PC-3 (cell line): Measurements from ENCODE around the gene SLC2A4RG. TPM values are rescaled to one million over a fixed set of nuclear protein-coding genes. Genes with fewer than 3 reads are reported as not detected.

ENCODE experiments used
- ATAC-seq: fragments of 200-7000 bp; cut with Tn5 transposase; 2 replicates; pipeline ENCODE4 v1.9.1; 2020; ENCODE audit warnings: mild to moderate bottlenecking, moderate library complexity
- BruUV-seq: library from RNA; stranded (reverse); fragments of 400-500 nt; replicated peaks from 2 replicates; lab custom pipeline; 2021; lab: Mats Ljungman, UMichigan
- CTCF ChIA-PET: fragments of 300-600 bp; sonication (Branson Sonifier 250); formaldehyde crosslinking; loops from one replicate; lab custom pipeline; 2022; ENCODE audit warnings: antibody characterized with exemption; lab: Charles Lee
- POLR2A ChIA-PET: fragments of 300-600 bp; sonication (Branson Sonifier 250); formaldehyde crosslinking; loops from one replicate; lab custom pipeline; 2022; ENCODE audit warnings: antibody characterized with exemption; ENCODE audit not compliant: unreplicated experiment; lab: Charles Lee
- DNase-seq: peaks from one replicate; pipeline ENCODE4 v3.0.0-alpha.2; 2015
- H2AFZ ChIP-seq: fragments of 300-600 bp; sonication (generic); 2 replicates; pipeline ENCODE4 v1.6.0; 2016; ENCODE audit warnings: antibody characterized with exemption, low read length
- H3F3A ChIP-seq: fragments of 300-600 bp; sonication (generic); one replicate; pipeline ENCODE4 v1.6.0; 2017; ENCODE audit warnings: antibody characterized with exemption, low read length, control low read depth, mild to moderate bottlenecking; ENCODE audit not compliant: unreplicated experiment
- H3K27ac ChIP-seq: fragments of 300-600 bp; sonication (generic); 2 replicates; pipeline ENCODE4 v1.5.1; 2016; ENCODE audit warnings: mild to moderate bottlenecking, low read length
- H3K27me3 ChIP-seq: fragments of 300-600 bp; sonication (generic); 2 replicates; pipeline ENCODE4 v1.6.1; 2016; ENCODE audit warnings: low read length, mixed read lengths
- H3K36me3 ChIP-seq: fragments of 300-600 bp; sonication (generic); 2 replicates; pipeline ENCODE4 v1.6.1; 2016; ENCODE audit warnings: low read depth, mixed run types, low read length, mixed read lengths
- H3K4me1 ChIP-seq: fragments of 300-600 bp; sonication (generic); 2 replicates; pipeline ENCODE4 v1.5.1; 2016; ENCODE audit warnings: low read length; ENCODE audit not compliant: insufficient read depth
- H3K4me2 ChIP-seq: fragments of 300-600 bp; sonication (generic); 2 replicates; pipeline ENCODE4 v1.6.0; 2016; ENCODE audit warnings: low read length
- H3K4me3 ChIP-seq: fragments of 300-600 bp; sonication (generic); 2 replicates; pipeline ENCODE4 v1.5.1; 2016; ENCODE audit warnings: mild to moderate bottlenecking, low read length, mixed read lengths
- H3K79me2 ChIP-seq: fragments of 300-600 bp; sonication (generic); 2 replicates; pipeline ENCODE4 v1.6.1; 2017; ENCODE audit warnings: low read length, mixed read lengths
- H3K9ac ChIP-seq: fragments of 300-600 bp; sonication (generic); 2 replicates; pipeline ENCODE4 v1.6.0; 2016; ENCODE audit warnings: mild to moderate bottlenecking, low read length
- H3K9me2 ChIP-seq: fragments of 300-600 bp; sonication (generic); replicated peaks from 2 replicates; pipeline ENCODE4 v1.6.1; 2016; ENCODE audit warnings: mixed run types, low read length, mixed read lengths
- H3K9me3 ChIP-seq: fragments of 300-600 bp; sonication (generic); 2 replicates; pipeline ENCODE4 v1.6.1; 2016; ENCODE audit warnings: low read length, mixed read lengths
- H4K20me1 ChIP-seq: fragments of 300-600 bp; sonication (generic); 2 replicates; pipeline ENCODE4 v1.6.1; 2016; ENCODE audit warnings: low read length, mixed read lengths
- EZH2 ChIP-seq: fragments of 300-600 bp; sonication (generic); IDR thresholded peaks from one replicate; pipeline ENCODE4 v1.6.1; 2017; ENCODE audit warnings: antibody characterized with exemption, mild to moderate bottlenecking, low read length; ENCODE audit not compliant: unreplicated experiment
- EZH2phosphoT487 ChIP-seq: fragments of 300-600 bp; sonication (generic); IDR thresholded peaks from 2 replicates; pipeline ENCODE4 v1.6.1; 2018; ENCODE audit warnings: mild to moderate bottlenecking, antibody characterized with exemption, low read length, borderline replicate concordance
- intact Hi-C: fragments of 100-400 bp; cut with micrococcal nuclease; formaldehyde crosslinking; loops from 2 replicates; pipeline ENCODE4 v1.9.0; 2023
- total RNA-seq: library from RNA; depleted of rRNA; stranded (reverse); fragments of >200 nt; gene quantifications from 2 replicates; pipeline ENCODE4 v1.2.3, GENCODE V29; 2014
- TF ChIP-seq, protein P1 (sequence below): fragments of 300-600 bp; sonication (generic); conservative IDR thresholded peaks from 2 replicates; pipeline ENCODE4 v1.5.1; 2017; ENCODE audit warnings: antibody characterized with exemption, low read depth, mild to moderate bottlenecking, low read length

Gene SLC2A4RG
- total RNA-seq, 1 experiment from 2014 or later: 116 TPM

DNA sequence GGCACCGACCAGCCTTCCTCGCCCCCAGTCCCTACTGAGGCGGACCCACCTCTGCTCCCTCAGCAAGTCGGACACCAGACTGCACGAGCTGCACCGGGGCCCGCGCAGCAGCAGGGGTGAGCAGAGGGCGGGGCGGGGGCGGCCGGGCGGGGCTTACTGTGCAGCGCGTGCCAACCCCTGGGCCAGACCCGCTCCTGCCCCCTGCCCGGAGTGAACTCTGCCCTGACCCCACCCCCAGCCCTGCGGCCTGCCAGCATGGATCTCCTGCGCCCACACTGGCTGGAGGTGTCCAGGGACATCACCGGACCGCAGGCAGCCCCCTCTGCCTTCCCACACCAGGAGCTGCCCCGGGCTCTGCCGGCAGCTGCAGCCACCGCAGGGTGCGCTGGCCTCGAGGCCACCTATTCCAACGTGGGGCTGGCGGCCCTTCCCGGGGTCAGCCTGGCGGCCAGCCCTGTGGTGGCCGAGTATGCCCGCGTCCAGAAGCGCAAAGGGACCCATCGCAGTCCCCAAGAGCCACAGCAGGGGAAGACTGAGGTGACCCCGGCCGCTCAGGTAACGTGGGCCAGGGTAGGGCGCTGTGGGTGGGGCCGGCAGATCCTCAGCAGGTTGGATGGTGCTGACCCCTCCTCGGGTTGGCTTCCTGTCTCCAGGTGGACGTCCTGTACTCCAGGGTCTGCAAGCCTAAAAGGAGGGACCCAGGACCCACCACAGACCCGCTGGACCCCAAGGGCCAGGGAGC, 1.5 kb upstream of the SLC2A4RG start:
- H3K9me2 ChIP-seq: no peaks in the 10 kb centered on the region
- no peaks in the 10 kb centered on the region for H4K20me1 ChIP-seq
- no peak for DNase-seq
- peaks cover 14% of the 10 kb centered on the region for H3K79me2 ChIP-seq
- ATAC-seq: no peak
- H3K4me1 ChIP-seq: peaks cover 12% of the 10 kb centered on the region
- ChIA-PET CTCF (no interaction called here), POLR2A (interaction anchor here (0.6 kb wide), 2 partner anchors 39 to 164 kb away, joined by 4 to 10 read pairs; partner anchors contain the start of gene HELZ2)
- no peak overlapping the region for H3K4me3 ChIP-seq
- H3K9me3 ChIP-seq: no peaks in the 10 kb centered on the region
- intact Hi-C loops: no loop called here
- peaks cover 12% of the 10 kb centered on the region for H3K36me3 ChIP-seq
- BruUV-seq: no TSS peak
- H3K27ac ChIP-seq: no peak overlapping the region
- H3K4me2 ChIP-seq: no peak overlapping the region
- no peaks in the 10 kb centered on the region for H3F3A ChIP-seq
- H2AFZ ChIP-seq: no peak overlapping the region
- no peak overlapping the region for H3K9ac ChIP-seq
- H3K27me3 ChIP-seq: no peaks in the 10 kb centered on the region
- TF ChIP-seq EZH2: no peak

DNA sequence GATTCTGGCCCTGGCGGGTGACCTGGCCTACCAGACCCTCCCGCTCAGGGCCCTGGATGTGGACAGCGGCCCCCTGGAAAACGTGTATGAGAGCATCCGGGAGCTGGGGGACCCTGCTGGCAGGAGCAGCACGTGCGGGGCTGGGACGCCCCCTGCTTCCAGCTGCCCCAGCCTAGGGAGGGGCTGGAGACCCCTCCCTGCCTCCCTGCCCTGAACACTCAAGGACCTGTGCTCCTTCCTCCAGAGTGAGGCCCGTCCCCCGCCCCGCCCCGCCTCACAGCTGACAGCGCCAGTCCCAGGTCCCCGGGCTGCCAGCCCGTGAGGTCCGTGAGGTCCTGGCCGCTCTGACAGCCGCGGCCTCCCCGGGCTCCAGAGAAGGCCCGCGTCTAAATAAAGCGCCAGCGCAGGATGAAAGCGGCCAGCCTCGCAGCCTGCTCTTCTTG, 868 bp upstream of the SLC2A4RG start:
- DNase-seq: no peak
- H3K79me2 ChIP-seq: peaks cover 13% of the 10 kb centered on the region
- no peak for ATAC-seq
- peaks cover 12% of the 10 kb centered on the region for H3K4me1 ChIP-seq
- no peaks in the 10 kb centered on the region for H3K9me3 ChIP-seq
- BruUV-seq: no TSS peak
- no peak overlapping the region for H3K9ac ChIP-seq
- peaks cover 18% of the 10 kb centered on the region for H3K36me3 ChIP-seq
- H4K20me1 ChIP-seq: no peaks in the 10 kb centered on the region
- intact Hi-C loops: no loop called here
- H3K4me2 ChIP-seq: no peak overlapping the region
- ChIA-PET CTCF (no interaction called here), POLR2A (interaction anchor here (0.6 kb wide), 1 partner anchor 164 kb away, joined by 10 read pairs; the partner anchor contains the start of gene HELZ2)
- no peaks in the 10 kb centered on the region for H3K27me3 ChIP-seq
- H3K27ac ChIP-seq: no peak overlapping the region
- no peak overlapping the region for H3K4me3 ChIP-seq
- TF ChIP-seq, protein P1, sequence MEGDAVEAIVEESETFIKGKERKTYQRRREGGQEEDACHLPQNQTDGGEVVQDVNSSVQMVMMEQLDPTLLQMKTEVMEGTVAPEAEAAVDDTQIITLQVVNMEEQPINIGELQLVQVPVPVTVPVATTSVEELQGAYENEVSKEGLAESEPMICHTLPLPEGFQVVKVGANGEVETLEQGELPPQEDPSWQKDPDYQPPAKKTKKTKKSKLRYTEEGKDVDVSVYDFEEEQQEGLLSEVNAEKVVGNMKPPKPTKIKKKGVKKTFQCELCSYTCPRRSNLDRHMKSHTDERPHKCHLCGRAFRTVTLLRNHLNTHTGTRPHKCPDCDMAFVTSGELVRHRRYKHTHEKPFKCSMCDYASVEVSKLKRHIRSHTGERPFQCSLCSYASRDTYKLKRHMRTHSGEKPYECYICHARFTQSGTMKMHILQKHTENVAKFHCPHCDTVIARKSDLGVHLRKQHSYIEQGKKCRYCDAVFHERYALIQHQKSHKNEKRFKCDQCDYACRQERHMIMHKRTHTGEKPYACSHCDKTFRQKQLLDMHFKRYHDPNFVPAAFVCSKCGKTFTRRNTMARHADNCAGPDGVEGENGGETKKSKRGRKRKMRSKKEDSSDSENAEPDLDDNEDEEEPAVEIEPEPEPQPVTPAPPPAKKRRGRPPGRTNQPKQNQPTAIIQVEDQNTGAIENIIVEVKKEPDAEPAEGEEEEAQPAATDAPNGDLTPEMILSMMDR: no peak
- TF ChIP-seq EZH2phosphoT487: no peak
- no peak for TF ChIP-seq EZH2
- H3F3A ChIP-seq: no peaks in the 10 kb centered on the region
- H3K9me2 ChIP-seq: no peaks in the 10 kb centered on the region
- H2AFZ ChIP-seq: no peak overlapping the region

DNA sequence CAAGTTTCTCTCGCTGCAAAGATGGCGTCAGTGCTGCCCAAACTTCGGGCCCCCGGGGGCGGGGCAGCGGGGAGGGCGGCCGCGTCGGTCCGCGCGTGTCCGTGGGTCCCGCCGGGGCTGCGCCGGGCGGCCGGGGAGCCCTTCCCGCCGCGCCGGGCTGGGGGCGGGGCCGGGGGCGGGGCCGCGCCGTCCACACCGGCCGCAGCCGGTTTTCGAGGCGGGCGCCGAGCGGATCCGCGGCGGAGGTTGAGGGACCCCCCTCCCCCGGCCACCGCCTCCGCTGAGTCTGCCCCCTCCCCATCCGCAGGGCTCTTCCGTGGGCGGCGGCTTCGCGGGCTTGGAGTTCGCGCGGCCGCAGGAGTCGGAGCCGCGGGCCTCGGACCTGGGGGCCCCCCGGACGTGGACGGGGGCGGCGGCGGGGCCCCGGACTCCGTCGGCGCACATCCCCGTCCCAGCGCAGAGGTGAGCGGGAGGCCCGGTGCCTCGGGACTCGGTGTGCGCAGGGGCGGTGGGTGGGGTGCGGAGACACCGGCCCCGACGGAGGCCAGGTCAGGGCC, 572 bp downstream of the SLC2A4RG start:
- H3K27ac ChIP-seq: peak overlapping the region; percentile 64

More for the DNA sequence above, 572 bp downstream of the SLC2A4RG start:
- ATAC-seq: peak; percentile 30
- Histone ChIP-seq H3K9me3 (no peaks in the 10 kb centered on the region), H2AFZ (peak overlapping the region; percentile 79), H4K20me1 (no peaks in the 10 kb centered on the region), H3F3A (no peaks in the 10 kb centered on the region), H3K4me3 (peak overlapping the region; percentile 84), H3K4me1 (peaks cover 12% of the 10 kb centered on the region), H3K4me2 (peak overlapping the region; percentile 88), H3K9me2 (no peaks in the 10 kb centered on the region), H3K9ac (peak overlapping the region; percentile 83), H3K79me2 (peaks cover 13% of the 10 kb centered on the region), H3K27me3 (no peaks in the 10 kb centered on the region), H3K36me3 (peaks cover 22% of the 10 kb centered on the region)
- intact Hi-C loops: loop anchor here (2.0 kb wide), 1 partner anchor 33 kb away; the partner anchor contains the start of gene ARFRP1
- CTCF ChIA-PET: interaction anchor here (1.5 kb wide), 1 partner anchor 46 kb away, joined by 5 read pairs; no protein-coding TSS in a partner anchor
- TF ChIP-seq EZH2 (no peak), EZH2phosphoT487 (no peak)
- TF ChIP-seq, protein P1: no peak
- peak; percentile 54 for DNase-seq
- BruUV-seq: no TSS peak
- POLR2A ChIA-PET: interaction anchor here (0.6 kb wide), 2 partner anchors 27 to 98 kb away, joined by 3 to 10 read pairs; no protein-coding TSS in a partner anchor
